BE2C (cell line): Measurements from ENCODE around the gene LAMA1.

Experiments used
- DNase-seq: peaks from one replicate; pipeline ENCODE4 v3.0.0-alpha.2; 2020
- H3K27me3 ChIP-seq: fragments of 250-450 bp; sonication (Bioruptor Pico); 2 replicates; pipeline ENCODE4 v1.5.1; 2020; ENCODE audit warnings: mild to moderate bottlenecking
- H3K36me3 ChIP-seq: fragments of 250-450 bp; sonication (Bioruptor Pico); 2 replicates; pipeline ENCODE4 v1.5.1; 2020; ENCODE audit warnings: mild to moderate bottlenecking
- H3K4me1 ChIP-seq: fragments of 250-450 bp; sonication (Bioruptor Pico); 2 replicates; pipeline ENCODE4 v1.5.1; 2020
- H3K4me3 ChIP-seq: 2 replicates; pipeline ENCODE4 v1.5.1; 2011; ENCODE audit warnings: low read depth, low read length
- H3K9me3 ChIP-seq: fragments of 250-450 bp; sonication (Bioruptor Pico); 2 replicates; pipeline ENCODE4 v1.5.1; 2020
- CTCF ChIP-seq: IDR thresholded peaks from 2 replicates; pipeline ENCODE4 v1.5.1; 2012; ENCODE audit warnings: mild to moderate bottlenecking, low read depth, low read length

The LAMA1 gene

GRCh38 chr18:7096838-7097237, 20.8 kb downstream of the LAMA1 start:
- H3K9me3 ChIP-seq: no peaks in the 10 kb centered on the region
- H3K4me3 ChIP-seq: no peak overlapping the region
- H3K27me3 ChIP-seq: no peaks in the 10 kb centered on the region
- DNase-seq: no peak
- no peaks in the 10 kb centered on the region for H3K36me3 ChIP-seq
- no peak for TF ChIP-seq CTCF
- H3K4me1 ChIP-seq: no peaks in the 10 kb centered on the region

- no peak overlapping the region for H3K4me3 ChIP-seq
- DNase-seq: no peak
- no peaks in the 10 kb centered on the region for H3K36me3 ChIP-seq
- no peak for TF ChIP-seq CTCF
- no peaks in the 10 kb centered on the region for H3K9me3 ChIP-seq
- no peaks in the 10 kb centered on the region for H3K27me3 ChIP-seq
- no peaks in the 10 kb centered on the region for H3K4me1 ChIP-seq
Measured at GRCh38 chr18:7094427-7094826, 23.2 kb downstream of the LAMA1 start.

- no peak for TF ChIP-seq CTCF
- no peaks in the 10 kb centered on the region for H3K9me3 ChIP-seq
- no peaks in the 10 kb centered on the region for H3K4me1 ChIP-seq
- no peak for DNase-seq
- no peak overlapping the region for H3K4me3 ChIP-seq
- H3K36me3 ChIP-seq: no peaks in the 10 kb centered on the region
- H3K27me3 ChIP-seq: no peaks in the 10 kb centered on the region
Measured at GRCh38 chr18:7090771-7091170, 26.8 kb downstream of the LAMA1 start.

GRCh38 chr18:7089369-7089768, 28.2 kb downstream of the LAMA1 start:
- H3K36me3 ChIP-seq: no peaks in the 10 kb centered on the region
- H3K4me3 ChIP-seq: no peak overlapping the region
- no peak for TF ChIP-seq CTCF
- no peaks in the 10 kb centered on the region for H3K4me1 ChIP-seq
- H3K9me3 ChIP-seq: no peaks in the 10 kb centered on the region
- no peak for DNase-seq
- no peaks in the 10 kb centered on the region for H3K27me3 ChIP-seq

GRCh38 chr18:7084080-7085065, 33.2 kb downstream of the LAMA1 start:
- TF ChIP-seq CTCF: no peak
- Histone ChIP-seq H3K4me3 (no peak overlapping the region), H3K9me3 (no peaks in the 10 kb centered on the region), H3K27me3 (no peaks in the 10 kb centered on the region), H3K36me3 (no peaks in the 10 kb centered on the region), H3K4me1 (no peaks in the 10 kb centered on the region)
- DNase-seq: no peak

GRCh38 chr18:7082671-7083070, 34.9 kb downstream of the LAMA1 start:
- H3K36me3 ChIP-seq: no peaks in the 10 kb centered on the region
- no peaks in the 10 kb centered on the region for H3K4me1 ChIP-seq
- TF ChIP-seq CTCF: no peak
- H3K9me3 ChIP-seq: no peaks in the 10 kb centered on the region
- no peaks in the 10 kb centered on the region for H3K27me3 ChIP-seq
- DNase-seq: no peak
- no peak overlapping the region for H3K4me3 ChIP-seq
